Right cardiac atrium (tissue), 5 donors: Measurements from ENCODE around the gene COPZ1. TPM values are rescaled to one million over a fixed set of nuclear protein-coding genes. Genes with fewer than 3 reads are reported as not detected.
"Not testable (repeated sequence)": the region's sequence is repeated elsewhere in the genome, so short reads cannot be mapped to it uniquely, and the experiment has no call there.

Source experiments
- ATAC-seq, 2 donors: fragments of 200-7000 bp; cut with Tn5 transposase; one replicate each; pipeline versions ENCODE4 v1.8.0 to v1.9.1; 2020; ENCODE audit warnings: moderate library complexity in 2 of 2, mild to moderate bottlenecking in 1 of 2
- DNase-seq, 3 donors: peaks; one replicate each; pipeline ENCODE4 v3.0.0-alpha.2; 2020
- H3K27ac ChIP-seq: one replicate; pipeline ENCODE4 v1.5.1; 2013; ENCODE audit warnings: mild to moderate bottlenecking, low read length, control low read depth, moderate library complexity
- H3K27me3 ChIP-seq: one replicate; pipeline ENCODE4 v1.6.1; 2013; ENCODE audit not compliant: control insufficient read depth, insufficient read depth
- H3K4me1 ChIP-seq: one replicate; pipeline ENCODE4 v1.6.1; 2013; ENCODE audit warnings: low read length; ENCODE audit not compliant: control insufficient read depth, insufficient read depth
- H3K4me3 ChIP-seq: one replicate; pipeline ENCODE4 v1.5.1; 2013; ENCODE audit warnings: low read length, control low read depth
- H3K9me3 ChIP-seq: one replicate; pipeline ENCODE4 v1.6.1; 2013; ENCODE audit warnings: low read length; ENCODE audit not compliant: control insufficient read depth
- WGBS: extraction: QIAGEN DNeasy Blood & Tissue Kit; methylation state at CpG from one replicate; pipeline ENCODE4 v1.1.7; 2013; 5-methylcytosine and 5-hydroxymethylcytosine counted together
- intact Hi-C, 4 donors: fragments of 100-400 bp; cut with DNase I; formaldehyde crosslinking; loops; one replicate each; pipeline versions ENCODE4 v1.11.0 to v1.14.0; 2022 to 2023
- polyA plus RNA-seq: library from polyadenylated mRNA; stranded (reverse); fragments of 200-250 nt; gene quantifications from one replicate; pipeline ENCODE4 v1.2.3, GENCODE V29; 2013
- total RNA-seq, 4 donors: library from RNA; stranded (reverse); fragmentation: NEBNext Ultra II Directional; extraction: Animal tissue kit (Norgen Biotek cat#: 25700); gene quantifications; one replicate each; pipeline ENCODE4 v1.2.1, GENCODE V29; 2021
- donor health status: healthy with polysubstance abuse.
- donor health status: DM: no; HTN: yes; CAD: no.
- donor health status: DM: no; HTN: no; CAD: no.
- donor health status: DM: no; HTN: yes; CAD: no; lungs with severe emphysema.
- donor health status: DM: yes; HTN: yes; CAD: no.

Gene COPZ1
- total and polyA plus RNA-seq, 5 donors: 103 to 120 (median 119) TPM

- ATAC-seq: no peak
- no peaks in the 10 kb centered on the region for H3K9me3 ChIP-seq
- H3K27me3 ChIP-seq: no peaks in the 10 kb centered on the region
- H3K4me3 ChIP-seq: no peak overlapping the region
- H3K27ac ChIP-seq: no peak overlapping the region
- H3K4me1 ChIP-seq: no peaks in the 10 kb centered on the region
- intact Hi-C loops: no loop called here
- DNase-seq: no peak
- WGBS: 53% methylated on average over 2 of the region's 2 CpGs
Measured at GRCh38 chr12:54311051-54311450, 13.9 kb upstream of the COPZ1 start.

DNA sequence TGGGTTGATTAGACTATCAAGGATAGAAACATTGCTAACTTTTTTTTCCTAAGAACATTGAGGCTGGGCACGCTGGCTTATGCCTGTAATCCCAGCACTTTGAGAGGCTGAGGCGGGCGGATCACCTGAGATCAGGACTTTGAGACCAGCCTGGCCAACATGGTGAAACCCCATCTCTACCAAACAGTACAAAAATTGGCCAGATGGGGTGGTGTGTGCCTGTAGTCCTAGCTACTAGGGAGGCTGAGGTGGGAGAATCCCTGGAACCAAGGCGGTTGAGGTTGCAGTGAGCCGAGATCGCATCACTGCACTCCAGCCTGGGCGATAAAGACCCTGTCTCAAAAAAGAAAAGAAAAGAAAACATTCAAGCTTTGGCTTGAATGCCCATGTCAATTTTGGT is 12.6 kb upstream of the COPZ1 start:
- ATAC-seq, H3K4me3 ChIP-seq, H3K4me1 ChIP-seq, intact Hi-C loops, H3K9me3 ChIP-seq, DNase-seq, H3K27me3 ChIP-seq, H3K27ac ChIP-seq: not testable (repeated sequence)
- WGBS: 92% methylated on average over 7 of the region's 7 CpGs

GRCh38 chr12:54321363-54321762 is 3.6 kb upstream of the COPZ1 start:
- intact Hi-C loops: no loop called here
- ATAC-seq: no peak
- no peak overlapping the region for H3K27ac ChIP-seq
- H3K4me3 ChIP-seq: no peak overlapping the region
- H3K27me3 ChIP-seq: no peaks in the 10 kb centered on the region
- no peaks in the 10 kb centered on the region for H3K9me3 ChIP-seq
- 89% methylated on average over 5 of the region's 5 CpGs for WGBS
- H3K4me1 ChIP-seq: no peaks in the 10 kb centered on the region
- DNase-seq: no peak

GRCh38 chr12:54325442-54326109 is 645 bp downstream of the COPZ1 start:
- intact Hi-C loops, H3K27me3 ChIP-seq, ATAC-seq, H3K9me3 ChIP-seq, H3K4me1 ChIP-seq, DNase-seq: not testable (repeated sequence)
- peak overlapping the region; percentile 99 for H3K4me3 ChIP-seq
- peak overlapping the region; percentile 91 for H3K27ac ChIP-seq
- WGBS: 48% methylated on average over 22 of the region's 22 CpGs

DNA sequence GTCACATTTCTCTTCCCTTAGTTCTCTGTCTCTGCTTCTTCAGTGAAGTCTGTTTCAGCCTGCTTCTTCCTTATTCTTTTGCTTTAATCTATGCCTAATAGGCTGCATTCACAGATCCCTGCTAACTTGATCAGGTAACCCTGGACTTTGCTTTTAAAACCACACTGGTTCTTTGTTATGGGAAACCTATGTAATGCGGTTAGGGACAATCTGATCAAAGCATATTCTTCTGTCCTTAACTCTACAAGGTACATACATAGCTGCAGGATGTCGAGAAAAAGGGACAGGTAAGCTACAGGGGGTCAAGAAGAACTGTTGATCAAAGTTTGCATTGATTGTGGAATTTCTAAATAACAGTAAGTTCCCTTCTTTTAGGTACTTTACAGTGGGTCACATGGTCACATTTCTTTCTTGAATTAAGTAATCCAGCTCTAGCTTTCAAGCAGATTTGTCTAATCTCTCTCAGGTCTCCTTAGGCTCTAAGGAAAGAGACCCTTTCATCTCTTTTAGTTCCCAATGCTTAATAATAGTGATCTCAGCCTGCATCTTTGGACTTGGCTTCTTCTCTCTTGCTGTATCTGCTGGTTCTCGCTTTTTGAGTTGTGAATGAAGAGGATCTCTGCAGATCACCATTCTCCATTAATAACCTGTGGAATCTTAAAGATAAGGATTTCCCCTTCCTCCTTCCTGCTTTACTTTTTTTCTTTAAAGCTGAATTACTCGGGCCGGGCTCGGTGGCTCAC is 3.8 kb downstream of the COPZ1 start:
- intact Hi-C loops: no loop called here
- Histone ChIP-seq H3K4me3 (no peak overlapping the region), H3K4me1 (no peaks in the 10 kb centered on the region), H3K9me3 (no peaks in the 10 kb centered on the region), H3K27ac (no peak overlapping the region), H3K27me3 (no peaks in the 10 kb centered on the region)
- 76% methylated on average over 6 of the region's 6 CpGs for WGBS
- no peak for DNase-seq
- no peak for ATAC-seq

DNA sequence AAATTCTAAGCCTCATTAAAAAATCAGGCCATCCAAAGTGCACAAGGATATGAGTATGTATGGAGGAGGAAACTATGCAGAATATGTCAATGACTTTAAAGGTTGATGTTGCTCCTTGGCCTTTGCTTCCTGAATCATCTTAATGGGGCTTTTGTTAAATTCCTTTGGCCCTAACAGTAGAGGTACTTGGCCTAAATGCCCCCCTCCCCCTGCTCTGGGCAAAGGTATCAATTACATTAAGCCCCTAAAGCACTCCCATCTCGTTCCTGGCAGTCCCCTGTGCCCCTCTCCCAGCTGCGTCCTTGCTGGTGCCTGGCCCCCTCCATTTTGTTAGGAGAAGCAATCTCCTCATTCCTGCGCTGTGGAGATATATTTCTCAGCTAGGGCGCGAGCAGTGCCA is 4.8 kb downstream of the COPZ1 start:
- intact Hi-C loops: no loop called here
- Histone ChIP-seq H3K9me3 (no peaks in the 10 kb centered on the region), H3K4me3 (no peak overlapping the region), H3K4me1 (no peaks in the 10 kb centered on the region), H3K27ac (no peak overlapping the region), H3K27me3 (no peaks in the 10 kb centered on the region)
- DNase-seq (no peak), ATAC-seq (no peak)
- WGBS: 65% methylated on average over 5 of the region's 5 CpGs

GRCh38 chr12:54330442-54330841 is 5.5 kb downstream of the COPZ1 start:
- DNase-seq (no peak), ATAC-seq (no peak)
- intact Hi-C loops: no loop called here
- H3K4me3 ChIP-seq: no peak overlapping the region
- WGBS: 67% methylated on average over 3 of the region's 3 CpGs
- no peaks in the 10 kb centered on the region for H3K4me1 ChIP-seq
- no peaks in the 10 kb centered on the region for H3K27me3 ChIP-seq
- H3K27ac ChIP-seq: no peak overlapping the region
- H3K9me3 ChIP-seq: no peaks in the 10 kb centered on the region

GRCh38 chr12:54331461-54331860 is 6.5 kb downstream of the COPZ1 start:
- Histone ChIP-seq H3K4me1 (no peaks in the 10 kb centered on the region), H3K4me3 (no peak overlapping the region), H3K9me3 (no peaks in the 10 kb centered on the region), H3K27me3 (no peaks in the 10 kb centered on the region), H3K27ac (no peak overlapping the region)
- ATAC-seq (no peak), DNase-seq (no peak)
- WGBS: 80% methylated on average over 5 of the region's 5 CpGs
- intact Hi-C loops: no loop called here

- no peak for ATAC-seq
- Histone ChIP-seq H3K27ac (no peak overlapping the region), H3K9me3 (no peaks in the 10 kb centered on the region), H3K4me1 (peaks cover 3% of the 10 kb centered on the region), H3K27me3 (no peaks in the 10 kb centered on the region), H3K4me3 (no peak overlapping the region)
- no peak for DNase-seq
- intact Hi-C loops: no loop called here
- WGBS: 98% methylated on average over 4 of the region's 4 CpGs
Measured at GRCh38 chr12:54333420-54334034, 8.6 kb downstream of the COPZ1 start.

- Histone ChIP-seq H3K27ac (no peak overlapping the region), H3K27me3 (no peaks in the 10 kb centered on the region), H3K4me3 (no peak overlapping the region), H3K4me1 (peaks cover 8% of the 10 kb centered on the region), H3K9me3 (no peaks in the 10 kb centered on the region)
- DNase-seq: no peak
- WGBS: 33% methylated on average over 3 of the region's 3 CpGs
- ATAC-seq: peak in 1 of 2 donors; percentile 59
- intact Hi-C loops: no loop called here
Measured at GRCh38 chr12:54337280-54337842, 12.4 kb downstream of the COPZ1 start.
